ENCODE measurements around the gene HOXA3.
A peak's percentile ranks its signal among the peaks of the same experiment; 100 is the strongest.

Gene HOXA3

GRCh38 chr7:27198138-27198841 is 45.9 kb upstream of the HOXA3 start:
- no peak overlapping the region for H3K4me3 ChIP-seq (ENCODE audit: low read depth, low read length)
- no peak for TF ChIP-seq CTCF (IDR thresholded peaks at IDR 0.05; ENCODE audit: low read depth, low read length)

GRCh38 chr7:27197137-27198042 is 45.0 kb upstream of the HOXA3 start:
- H3K4me3 ChIP-seq (ENCODE audit: low read depth, low read length) = no peak overlapping the region
- TF ChIP-seq CTCF (IDR thresholded peaks at IDR 0.05; ENCODE audit: low read depth, low read length) = no peak

- TF ChIP-seq CTCF (IDR thresholded peaks at IDR 0.05; ENCODE audit: low read depth, low read length) = peak; percentile 67
- H3K4me3 ChIP-seq (ENCODE audit: low read depth, low read length) = no peak overlapping the region
Observed at GRCh38 chr7:27196287-27196767, 43.9 kb upstream of the HOXA3 start.

- no peak overlapping the region for H3K4me3 ChIP-seq (ENCODE audit: low read depth, low read length)
Observed at GRCh38 chr7:27194686-27195379, 42.5 kb upstream of the HOXA3 start.

GRCh38 chr7:27194002-27194352 is 41.6 kb upstream of the HOXA3 start:
- no peak overlapping the region for H3K4me3 ChIP-seq (ENCODE audit: low read depth, low read length)
- TF ChIP-seq CTCF (IDR thresholded peaks at IDR 0.05; ENCODE audit: low read depth, low read length) = no peak

More at GRCh38 chr7:27194686-27195379, 42.5 kb upstream of the HOXA3 start:
- TF ChIP-seq CTCF (IDR thresholded peaks at IDR 0.05; ENCODE audit: low read depth, low read length) = no peak

- no peak overlapping the region for H3K4me3 ChIP-seq (ENCODE audit: low read depth, low read length)
Observed at GRCh38 chr7:27193335-27194001, 41.1 kb upstream of the HOXA3 start.

More at GRCh38 chr7:27193335-27194001, 41.1 kb upstream of the HOXA3 start:
- TF ChIP-seq CTCF (IDR thresholded peaks at IDR 0.05; ENCODE audit: low read depth, low read length) = no peak

All from WI38 (cell line).